SKM-1 (cell line): ENCODE results near the gene SLC43A2.
"Not testable (repeated sequence)": the region's sequence is repeated elsewhere in the genome, so short reads cannot be mapped to it uniquely, and the experiment has no call there.

Experiments used
- DNase-seq: peaks from one replicate; lab custom pipeline; 2025; ENCODE audit not compliant: unreplicated experiment; lab: John Stamatoyannopoulos, UW

The SLC43A2 gene

GRCh38 chr17:1545618-1546017 lies 83.0 kb downstream of the SLC43A2 start:
- no peak for DNase-seq

DNA sequence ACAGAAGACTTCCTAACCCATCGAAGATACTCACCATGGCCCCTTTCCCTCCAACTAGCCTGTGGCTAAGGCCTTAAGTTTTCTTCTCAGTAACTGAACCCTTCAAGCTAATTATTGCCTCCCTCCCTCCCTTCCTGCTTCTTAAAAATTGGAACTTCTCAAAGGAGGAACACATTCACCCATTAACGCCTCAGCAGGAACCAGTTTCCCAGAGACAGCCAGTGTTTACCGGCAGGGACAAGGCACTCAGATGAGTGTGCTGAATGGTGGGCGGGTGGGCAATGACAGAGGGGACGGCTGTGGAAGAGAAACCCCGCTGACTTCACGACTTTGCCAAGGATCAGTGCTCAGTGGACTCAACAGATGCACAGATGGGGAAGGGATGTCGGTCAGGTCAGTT lies 86.3 kb downstream of the SLC43A2 start:
- no peak for DNase-seq

DNA sequence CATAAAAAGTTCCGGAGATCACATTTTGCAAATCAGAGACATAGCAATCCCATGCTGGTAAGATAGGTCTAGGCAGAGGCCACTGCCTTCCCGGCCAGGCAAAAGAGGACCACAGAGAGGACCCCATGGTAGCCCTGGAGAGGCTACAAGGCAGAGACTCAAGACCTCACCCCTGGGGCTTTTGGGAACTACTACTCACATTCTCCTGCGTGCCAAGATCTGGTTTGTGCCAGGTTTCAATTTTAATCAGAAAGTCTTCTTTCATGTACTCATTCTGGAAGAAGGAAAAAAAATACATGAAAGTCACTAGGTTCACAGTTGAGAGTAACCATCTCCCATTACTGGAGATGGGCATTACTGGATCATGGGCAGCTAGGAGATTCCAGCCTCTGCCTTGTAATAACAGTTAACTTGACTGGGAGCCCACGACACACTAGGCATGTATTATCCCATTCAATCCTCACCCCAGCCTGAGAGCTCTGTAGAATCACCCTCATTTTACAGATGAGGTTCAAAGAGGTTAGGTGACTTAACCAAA lies 87.2 kb downstream of the SLC43A2 start:
- no peak for DNase-seq

- no peak for DNase-seq
Observed at GRCh38 chr17:1539811-1540210, 88.8 kb downstream of the SLC43A2 start.

GRCh38 chr17:1535737-1536136 lies 92.9 kb downstream of the SLC43A2 start:
- no peak for DNase-seq

DNA sequence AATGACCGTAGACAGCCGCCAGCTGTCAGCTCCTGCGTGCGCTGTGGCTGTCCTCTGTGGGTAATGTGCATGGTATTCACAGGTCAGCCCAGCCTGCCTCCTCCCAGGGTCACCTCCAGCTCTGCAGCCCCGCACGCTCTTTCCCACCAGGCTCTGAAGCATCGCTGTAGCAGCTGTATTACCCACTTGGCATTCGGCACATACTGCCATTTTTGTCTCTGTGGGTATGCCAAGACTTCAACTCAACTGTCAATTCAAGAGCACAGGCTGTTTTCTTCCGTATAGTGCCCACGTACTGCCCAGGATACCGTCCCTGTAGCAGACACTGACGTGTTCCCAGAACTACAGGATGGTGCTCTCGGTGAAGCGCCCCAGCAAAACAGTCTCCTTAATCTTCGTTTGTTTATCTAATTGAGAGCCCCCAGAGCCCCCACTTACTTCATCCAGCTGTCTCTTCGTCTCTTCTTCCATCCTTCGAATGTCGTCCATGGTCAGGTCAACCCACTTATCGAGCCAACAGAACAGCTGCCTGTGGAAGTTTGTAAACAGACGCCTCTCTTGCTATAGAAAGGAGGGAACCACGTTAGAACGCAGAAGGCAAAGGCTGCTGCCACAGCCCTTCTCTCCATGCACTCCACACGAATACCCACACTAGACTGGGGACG lies 94.8 kb downstream of the SLC43A2 start:
- DNase-seq, result no peak

GRCh38 chr17:1532836-1533602 lies 95.6 kb downstream of the SLC43A2 start:
- DNase-seq, result peak; percentile 3

DNA sequence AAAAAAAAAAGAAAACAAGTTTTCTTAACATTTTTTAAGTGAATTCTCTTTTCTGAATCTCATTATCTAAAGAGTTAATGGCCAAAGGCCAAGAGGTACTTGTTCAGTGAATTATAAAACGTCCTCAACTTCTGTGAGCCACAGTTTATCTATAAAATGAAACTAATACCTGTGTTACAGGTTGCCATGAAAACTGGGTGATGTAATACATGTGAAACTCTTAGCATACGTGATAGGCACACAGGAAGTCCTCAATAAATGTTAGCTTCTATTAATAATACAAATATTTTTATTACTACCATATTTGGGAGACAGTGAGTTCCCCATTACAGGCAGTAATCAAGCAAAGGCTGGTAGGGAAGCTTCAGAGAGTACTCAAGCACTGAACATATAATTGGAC lies 98.8 kb downstream of the SLC43A2 start:
- DNase-seq, result no peak

- not testable (repeated sequence) for DNase-seq
Observed at GRCh38 chr17:1526876-1527275, 101.8 kb downstream of the SLC43A2 start.

DNA sequence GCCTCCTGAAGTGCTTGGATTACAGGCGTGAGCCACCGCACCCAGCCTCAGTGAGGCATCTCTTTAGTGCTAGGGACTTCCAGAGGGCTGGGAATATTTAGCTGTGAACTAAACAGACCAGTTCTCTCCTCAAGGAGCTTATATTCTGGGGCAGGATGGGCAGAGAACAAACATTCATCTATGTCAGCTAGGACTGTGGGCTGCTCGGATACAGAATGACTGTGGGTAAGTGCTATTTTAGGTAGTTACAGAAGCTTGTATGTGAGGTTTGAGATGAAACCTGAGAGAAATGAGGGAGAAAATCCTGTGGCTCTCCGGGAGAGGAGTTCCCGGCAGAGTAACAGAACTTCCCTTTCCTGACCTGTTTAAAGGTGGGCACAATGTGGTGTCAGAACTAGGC lies 106.0 kb downstream of the SLC43A2 start:
- DNase-seq, result no peak

DNA sequence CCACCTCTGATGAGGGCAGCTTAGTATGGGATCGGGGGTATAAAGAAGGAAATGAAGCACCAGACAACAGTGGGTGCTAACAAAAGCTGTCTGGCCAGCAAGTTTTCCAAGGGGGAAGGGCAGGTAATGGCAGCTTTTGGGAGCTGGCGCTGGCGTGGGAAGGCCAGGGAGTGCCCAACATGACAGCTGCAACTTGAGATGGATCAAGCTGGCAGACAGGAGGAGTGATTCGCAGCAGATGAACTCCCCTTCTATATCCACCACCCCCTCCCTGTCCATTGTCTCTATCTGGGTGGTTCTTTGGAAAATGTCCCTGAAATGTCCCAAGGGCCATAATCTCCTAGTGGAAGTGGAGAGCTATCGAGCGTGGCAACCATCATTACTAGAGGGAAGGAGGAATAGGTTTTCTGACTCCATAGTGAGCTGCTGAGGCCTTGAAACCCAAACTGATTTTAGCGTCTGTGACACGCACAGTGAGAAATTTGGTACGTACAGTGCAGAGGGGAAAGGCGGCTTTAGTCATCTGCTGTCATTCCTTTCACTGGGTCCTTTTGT lies 107.5 kb downstream of the SLC43A2 start:
- no peak for DNase-seq

DNA sequence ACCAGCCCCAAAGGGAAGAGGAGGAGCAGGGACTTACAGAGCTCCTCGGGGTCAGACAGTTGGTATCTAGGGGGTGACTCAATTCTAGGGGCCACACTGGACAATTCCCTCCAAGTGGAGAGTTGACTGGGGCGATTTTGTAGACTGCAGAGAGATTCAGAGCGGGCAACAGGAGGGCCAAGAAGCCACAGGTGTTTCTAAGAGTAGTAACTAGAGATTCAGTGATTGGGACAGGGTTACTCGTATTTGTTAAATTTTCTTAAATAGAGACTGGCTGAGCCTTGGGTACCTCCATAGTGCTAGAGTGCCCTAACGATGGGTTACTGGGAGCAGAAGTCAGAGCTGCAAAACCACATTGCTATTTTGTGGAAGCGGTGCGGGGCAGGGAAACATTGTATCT lies 109.0 kb downstream of the SLC43A2 start:
- no peak for DNase-seq
